Loucy (cell line): ENCODE measurements around the gene TOLLIP.

ENCODE experiments used
- EZH2phosphoT487 ChIP-seq: fragments of 200-600 bp; IDR thresholded peaks from 2 replicates; pipeline ENCODE4 v1.6.1; 2018; ENCODE audit warnings: antibody characterized with exemption, mild to moderate bottlenecking, moderate library complexity, borderline replicate concordance
- TF ChIP-seq, protein P1 (sequence below): fragments of 200-600 bp; sonication (generic); conservative IDR thresholded peaks from 2 replicates; pipeline ENCODE4 v1.5.1; 2014; ENCODE audit warnings: mild to moderate bottlenecking, antibody characterized with exemption, low read length

DNA sequence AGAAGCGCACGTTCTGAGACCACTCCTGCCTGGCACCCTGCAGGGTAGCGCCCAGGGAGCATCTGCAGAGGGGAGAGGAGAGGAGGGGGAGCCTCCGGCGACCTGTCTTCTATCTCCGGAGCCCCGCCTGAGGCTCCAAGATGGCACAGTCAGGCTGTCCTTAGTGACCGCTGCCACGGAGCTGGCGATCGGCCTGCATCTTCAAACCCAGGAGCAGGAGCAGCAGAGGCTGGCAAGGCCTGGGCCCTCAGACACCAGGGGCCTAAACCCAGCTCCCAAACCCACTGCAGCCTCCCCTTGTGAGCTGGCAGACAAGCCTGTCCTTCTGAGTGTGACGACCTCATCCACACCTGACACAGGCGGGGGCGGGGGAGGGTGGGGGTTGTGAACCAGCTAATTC, 34.9 kb downstream of the TOLLIP start:
- TF ChIP-seq, protein P1, sequence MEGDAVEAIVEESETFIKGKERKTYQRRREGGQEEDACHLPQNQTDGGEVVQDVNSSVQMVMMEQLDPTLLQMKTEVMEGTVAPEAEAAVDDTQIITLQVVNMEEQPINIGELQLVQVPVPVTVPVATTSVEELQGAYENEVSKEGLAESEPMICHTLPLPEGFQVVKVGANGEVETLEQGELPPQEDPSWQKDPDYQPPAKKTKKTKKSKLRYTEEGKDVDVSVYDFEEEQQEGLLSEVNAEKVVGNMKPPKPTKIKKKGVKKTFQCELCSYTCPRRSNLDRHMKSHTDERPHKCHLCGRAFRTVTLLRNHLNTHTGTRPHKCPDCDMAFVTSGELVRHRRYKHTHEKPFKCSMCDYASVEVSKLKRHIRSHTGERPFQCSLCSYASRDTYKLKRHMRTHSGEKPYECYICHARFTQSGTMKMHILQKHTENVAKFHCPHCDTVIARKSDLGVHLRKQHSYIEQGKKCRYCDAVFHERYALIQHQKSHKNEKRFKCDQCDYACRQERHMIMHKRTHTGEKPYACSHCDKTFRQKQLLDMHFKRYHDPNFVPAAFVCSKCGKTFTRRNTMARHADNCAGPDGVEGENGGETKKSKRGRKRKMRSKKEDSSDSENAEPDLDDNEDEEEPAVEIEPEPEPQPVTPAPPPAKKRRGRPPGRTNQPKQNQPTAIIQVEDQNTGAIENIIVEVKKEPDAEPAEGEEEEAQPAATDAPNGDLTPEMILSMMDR: no peak
- TF ChIP-seq EZH2phosphoT487: no peak
